ENCODE data around the gene KISS1R. TPM values are rescaled to one million over a fixed set of nuclear protein-coding genes. Genes with fewer than 3 reads are reported as not detected.

The KISS1R gene
- total RNA-seq, 4 donors from 2014 or later, result not detected

DNA sequence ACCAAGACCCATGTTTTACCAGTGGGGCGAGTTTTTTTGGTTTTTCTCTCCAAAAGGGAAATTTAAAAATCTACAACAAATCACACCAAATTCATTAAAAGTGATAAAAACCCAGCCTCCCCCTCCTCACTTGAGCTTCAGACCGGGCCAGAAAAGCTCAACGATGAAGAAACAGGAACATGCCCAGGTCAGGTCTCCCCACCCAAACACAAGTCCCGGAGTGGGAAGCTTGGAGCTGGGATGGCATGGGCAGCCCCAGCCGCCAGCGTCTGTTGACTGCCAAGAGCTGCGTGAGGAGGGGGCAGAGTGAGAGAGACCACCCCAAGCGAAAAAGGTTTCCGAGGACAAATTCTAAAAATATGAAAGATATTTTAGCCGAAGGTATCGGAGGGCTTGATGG is 20.1 kb upstream of the KISS1R start:
- no peak overlapping the region for H3K27ac ChIP-seq
- intact Hi-C loops (cut with DNase I; ENCODE audit: low total_unique reads) (no loop called here), in situ Hi-C loops (cut with MboI; ENCODE audit: low pct_ligation_motif_present in 1 of 4, low pct_unique_long_range_greater_than_20kb in 1 of 4, low sequenced_read_pairs in 3 of 4) (no loop called here)
- H3K27me3 ChIP-seq, result no peaks in the 10 kb centered on the region
- DNase-seq, result no peak
- no peak overlapping the region for H3K4me3 ChIP-seq
- no peak for TF ChIP-seq POLR2A (IDR thresholded peaks at IDR 0.05)
- TF ChIP-seq, protein P1, sequence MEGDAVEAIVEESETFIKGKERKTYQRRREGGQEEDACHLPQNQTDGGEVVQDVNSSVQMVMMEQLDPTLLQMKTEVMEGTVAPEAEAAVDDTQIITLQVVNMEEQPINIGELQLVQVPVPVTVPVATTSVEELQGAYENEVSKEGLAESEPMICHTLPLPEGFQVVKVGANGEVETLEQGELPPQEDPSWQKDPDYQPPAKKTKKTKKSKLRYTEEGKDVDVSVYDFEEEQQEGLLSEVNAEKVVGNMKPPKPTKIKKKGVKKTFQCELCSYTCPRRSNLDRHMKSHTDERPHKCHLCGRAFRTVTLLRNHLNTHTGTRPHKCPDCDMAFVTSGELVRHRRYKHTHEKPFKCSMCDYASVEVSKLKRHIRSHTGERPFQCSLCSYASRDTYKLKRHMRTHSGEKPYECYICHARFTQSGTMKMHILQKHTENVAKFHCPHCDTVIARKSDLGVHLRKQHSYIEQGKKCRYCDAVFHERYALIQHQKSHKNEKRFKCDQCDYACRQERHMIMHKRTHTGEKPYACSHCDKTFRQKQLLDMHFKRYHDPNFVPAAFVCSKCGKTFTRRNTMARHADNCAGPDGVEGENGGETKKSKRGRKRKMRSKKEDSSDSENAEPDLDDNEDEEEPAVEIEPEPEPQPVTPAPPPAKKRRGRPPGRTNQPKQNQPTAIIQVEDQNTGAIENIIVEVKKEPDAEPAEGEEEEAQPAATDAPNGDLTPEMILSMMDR (IDR thresholded peaks at IDR 0.05), result no peak
- TF ChIP-seq POLR2AphosphoS5 (IDR thresholded peaks at IDR 0.05), result no peak
- no peak for TF ChIP-seq EP300 (IDR thresholded peaks at IDR 0.05; ENCODE audit: low read depth)
- H3K4me1 ChIP-seq, result peaks cover 0 to 9% (median 6%) of the 10 kb centered on the region in 4 donors
- H3K9me3 ChIP-seq, result no peaks in the 10 kb centered on the region
- WGBS, 2 donors (ENCODE audit: low coverage in 1 of 2), result 90 to 96% methylated on average over 5 to 11 of the region's 11 CpGs
- no peaks in the 10 kb centered on the region for H3K36me3 ChIP-seq

DNA sequence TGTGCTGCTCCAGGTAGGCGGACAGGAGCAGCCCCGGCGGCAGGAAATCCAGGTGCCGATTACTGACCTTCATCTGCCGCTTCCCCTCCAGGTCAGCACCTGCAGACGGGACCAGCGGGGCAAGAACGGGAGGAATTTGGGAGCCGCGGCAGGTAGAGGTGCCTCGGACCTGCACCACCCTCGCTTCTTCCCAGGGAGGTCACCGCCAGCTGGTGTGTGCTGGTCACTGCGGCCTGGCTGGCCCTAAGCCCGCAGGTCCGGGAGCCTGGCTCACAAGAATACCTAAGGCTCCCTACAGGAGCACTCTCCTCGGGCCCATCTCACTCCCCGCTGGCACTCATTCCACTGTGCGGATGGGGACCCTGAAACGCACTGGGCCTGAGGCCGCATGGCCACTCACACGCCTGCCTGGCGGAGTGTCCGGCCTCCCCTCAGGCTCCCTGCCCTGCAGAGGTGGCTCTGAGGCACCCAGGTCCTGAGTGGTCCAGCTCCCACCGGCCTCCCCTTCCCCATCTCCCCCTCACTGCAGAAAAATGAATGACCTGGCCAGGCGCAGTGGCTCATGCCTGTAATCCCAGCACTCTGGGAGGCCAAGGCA is 19.6 kb upstream of the KISS1R start:
- no peaks in the 10 kb centered on the region for H3K9me3 ChIP-seq
- no peak overlapping the region for H3K4me3 ChIP-seq
- H3K36me3 ChIP-seq, result no peaks in the 10 kb centered on the region
- H3K27ac ChIP-seq, result no peak overlapping the region
- 80 to 89% methylated on average over 4 to 18 of the region's 26 CpGs for WGBS, 2 donors (ENCODE audit: low coverage in 1 of 2)
- no peak for DNase-seq
- intact Hi-C loops (cut with DNase I; ENCODE audit: low total_unique reads) (no loop called here), in situ Hi-C loops (cut with MboI; ENCODE audit: low pct_ligation_motif_present in 1 of 4, low pct_unique_long_range_greater_than_20kb in 1 of 4, low sequenced_read_pairs in 3 of 4) (no loop called here)
- TF ChIP-seq POLR2AphosphoS5 (IDR thresholded peaks at IDR 0.05) (no peak), EP300 (IDR thresholded peaks at IDR 0.05; ENCODE audit: low read depth) (no peak), POLR2A (IDR thresholded peaks at IDR 0.05) (no peak)
- TF ChIP-seq, protein P1 (IDR thresholded peaks at IDR 0.05), result no peak
- peaks cover 0 to 6% (median 2%) of the 10 kb centered on the region in 4 donors for H3K4me1 ChIP-seq
- no peaks in the 10 kb centered on the region for H3K27me3 ChIP-seq

DNA sequence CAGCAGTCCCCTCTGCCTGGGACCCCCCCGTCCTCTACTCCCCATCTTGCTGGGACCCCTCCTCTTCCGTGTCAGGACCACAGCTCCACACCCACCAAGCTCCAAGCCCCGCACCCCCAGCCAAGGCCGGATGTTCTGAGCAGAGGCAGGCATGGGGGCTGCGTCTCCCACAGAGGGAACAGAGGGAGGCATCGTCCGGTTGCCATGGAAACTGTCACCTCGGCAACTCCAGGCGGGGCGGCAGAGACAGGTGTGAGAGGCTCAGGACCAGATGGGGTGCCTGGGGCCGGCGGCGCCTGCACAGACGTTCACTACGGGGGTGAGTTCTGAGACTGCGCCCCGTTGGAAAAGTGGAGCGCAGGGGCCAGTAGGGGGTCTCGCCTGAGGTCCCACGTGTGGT is 18.5 kb upstream of the KISS1R start:
- no peak for DNase-seq
- no peak overlapping the region for H3K27ac ChIP-seq
- intact Hi-C loops (cut with DNase I; ENCODE audit: low total_unique reads) (no loop called here), in situ Hi-C loops (cut with MboI; ENCODE audit: low pct_ligation_motif_present in 1 of 4, low pct_unique_long_range_greater_than_20kb in 1 of 4, low sequenced_read_pairs in 3 of 4) (no loop called here)
- H3K9me3 ChIP-seq, result no peaks in the 10 kb centered on the region
- TF ChIP-seq EP300 (IDR thresholded peaks at IDR 0.05; ENCODE audit: low read depth) (no peak), POLR2A (IDR thresholded peaks at IDR 0.05) (no peak), POLR2AphosphoS5 (IDR thresholded peaks at IDR 0.05) (no peak)
- TF ChIP-seq, protein P1 (IDR thresholded peaks at IDR 0.05), result no peak
- 74% methylated on average over 19 of the region's 20 CpGs; no CpG with 5 or more reads in 1 of the 2 donors for WGBS, 2 donors (ENCODE audit: low coverage in 1 of 2)
- no peaks in the 10 kb centered on the region for H3K36me3 ChIP-seq
- no peak overlapping the region for H3K4me3 ChIP-seq
- no peaks in the 10 kb centered on the region for H3K27me3 ChIP-seq
- H3K4me1 ChIP-seq, result peaks cover 0 to 3% (median 1%) of the 10 kb centered on the region in 4 donors

DNA sequence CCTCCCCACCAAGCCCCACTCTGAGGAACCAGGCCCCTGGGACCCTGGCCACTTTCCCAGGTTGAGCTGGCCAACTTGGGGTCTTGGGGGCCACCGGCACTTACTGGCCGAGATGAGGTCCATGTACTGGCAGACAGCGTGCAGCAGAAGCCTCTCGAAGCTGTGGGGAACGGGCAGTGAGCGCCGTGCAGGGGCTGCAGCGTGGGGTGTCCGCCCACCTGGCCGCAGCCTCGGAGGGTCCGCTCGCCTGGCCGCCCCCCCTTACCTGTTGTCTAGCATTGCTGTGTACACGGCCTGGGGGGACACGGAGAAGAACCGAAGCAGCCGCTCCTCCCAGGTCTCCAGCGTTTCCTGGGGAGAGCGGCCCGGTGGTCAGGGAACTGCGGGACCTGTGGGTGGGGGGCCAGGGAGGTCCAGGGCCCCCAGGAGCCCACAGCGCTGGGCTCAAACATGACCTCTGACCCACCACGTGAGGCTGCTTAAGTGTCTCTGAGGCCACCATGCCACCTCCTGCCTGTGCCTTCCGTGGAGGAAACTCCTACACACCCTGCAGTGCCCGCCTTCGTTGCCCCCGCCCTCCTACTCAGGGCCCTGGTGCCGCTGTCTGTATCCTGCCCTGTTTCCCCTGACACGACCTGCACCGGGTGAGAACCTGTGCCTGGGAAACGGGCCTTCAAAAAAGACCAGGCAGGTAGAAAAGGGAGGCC is 17.6 kb upstream of the KISS1R start:
- H3K4me1 ChIP-seq, result no peaks in the 10 kb centered on the region
- no peaks in the 10 kb centered on the region for H3K9me3 ChIP-seq
- TF ChIP-seq, protein P1 (IDR thresholded peaks at IDR 0.05), result no peak
- no peak for TF ChIP-seq POLR2A (IDR thresholded peaks at IDR 0.05)
- TF ChIP-seq EP300 (IDR thresholded peaks at IDR 0.05; ENCODE audit: low read depth), result no peak
- TF ChIP-seq POLR2AphosphoS5 (IDR thresholded peaks at IDR 0.05), result no peak
- no peaks in the 10 kb centered on the region for H3K36me3 ChIP-seq
- no peak overlapping the region for H3K4me3 ChIP-seq
- WGBS, 2 donors (ENCODE audit: low coverage in 1 of 2), result 86% methylated on average over 28 of the region's 32 CpGs; no CpG with 5 or more reads in 1 of the 2 donors
- no peak overlapping the region for H3K27ac ChIP-seq
- in situ Hi-C loops (cut with MboI; ENCODE audit: low pct_ligation_motif_present in 1 of 4, low pct_unique_long_range_greater_than_20kb in 1 of 4, low sequenced_read_pairs in 3 of 4), result no loop called here
- intact Hi-C loops (cut with DNase I; ENCODE audit: low total_unique reads), result no loop called here
- no peaks in the 10 kb centered on the region for H3K27me3 ChIP-seq
- DNase-seq, result no peak
